H1 (cell line): ENCODE results near the gene POLR3G. TPM values are rescaled to one million over a fixed set of nuclear protein-coding genes. Genes with fewer than 3 reads are reported as not detected.

Experiments
- ATF2 ChIP-seq: IDR thresholded peaks from 2 replicates; pipeline ENCODE4 v1.6.1; 2012; ENCODE audit warnings: low read length, inconsistent platforms
- CTCF ChIP-seq, 3 experiments: IDR thresholded peaks; 1 replicate in 2 of 3; 2 replicates in 1 of 3; pipeline versions ENCODE4 v1.5.1 to v1.6.1; 2011; ENCODE audit warnings: low read length in 3 of 3, mild to moderate bottlenecking in 3 of 3, inconsistent platforms in 2 of 3, low read depth in 1 of 3, moderate library complexity in 1 of 3; ENCODE audit not compliant: insufficient read depth in 1 of 3; ENCODE audit errors: control extremely low read depth in 1 of 3
- EZH2 ChIP-seq: fragments of 200-600 bp; sonication (generic); IDR thresholded peaks from 2 replicates; pipeline ENCODE4 v1.7.1; 2012; ENCODE audit warnings: low read depth, mild to moderate bottlenecking, moderate library complexity, low read length, inconsistent platforms; ENCODE audit not compliant: severe bottlenecking
- NANOG ChIP-seq: IDR thresholded peaks from 2 replicates; pipeline ENCODE4 v1.6.1; 2011; ENCODE audit warnings: low read length, low read depth, mild to moderate bottlenecking, inconsistent platforms; ENCODE audit not compliant: insufficient read depth, poor library complexity, severe bottlenecking
- SP1 ChIP-seq: IDR thresholded peaks from 2 replicates; pipeline ENCODE4 v1.6.1; 2011; ENCODE audit warnings: low read depth, low read length
- YY1 ChIP-seq: IDR thresholded peaks from 2 replicates; pipeline ENCODE4 v1.6.1; 2011; ENCODE audit warnings: low read depth, mild to moderate bottlenecking, low read length
- polyA plus RNA-seq, 7 experiments: library from polyadenylated mRNA; depleted of rRNA in 3 of 7; stranded (reverse) in 5 of 7; unstranded in 2 of 7; fragments of >200 nt in 5 of 7; fragments of 200-250 nt in 2 of 7; gene quantifications; 1 replicate in 5 of 7; 2 replicates in 1 of 7; 4 replicates in 1 of 7; pipeline versions ENCODE4 v1.2.1 to v1.2.3, GENCODE V29; 2011 to 2013; ENCODE audit warnings: missing spikeins in 2 of 7, mixed read lengths in 2 of 7
- total RNA-seq: library from RNA; stranded (reverse); fragmentation: NEBNext Ultra II Directional; extraction: Animal tissue kit (Norgen Biotek cat#: 25700); gene quantifications from 2 replicates; pipeline ENCODE4 v1.2.1, GENCODE V29; 2021

POLR3G gene
- total and polyA plus RNA-seq, 2 of the 8 experiments (the other 6 are each of a cell fraction or from before 2014, with no cell fraction given), result 119 to 179 TPM

DNA sequence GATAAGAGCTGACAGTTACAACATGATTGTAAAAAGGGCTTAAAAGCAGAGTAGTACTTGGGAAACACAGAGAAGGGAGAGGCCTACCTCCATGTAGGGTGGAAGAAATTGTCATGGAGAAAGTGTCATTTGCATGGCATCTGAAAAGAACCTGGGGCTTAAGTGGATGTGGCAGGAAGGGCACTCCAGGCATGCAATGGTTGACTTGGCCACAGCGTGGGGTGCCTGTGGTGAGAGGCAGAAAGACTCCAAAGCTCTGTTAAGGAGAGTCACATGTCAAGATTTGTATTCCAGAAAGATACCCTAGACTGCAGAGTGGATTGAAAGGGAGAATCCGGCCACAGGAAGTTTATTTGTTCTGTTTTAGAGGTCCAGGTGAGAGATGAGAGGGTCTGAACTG, 2.4 kb downstream of the POLR3G start (continued):
- TF ChIP-seq ATF2, result peak; percentile 46; the same call in 1 of the 2 replicates
- peak in 2 of 3 experiments; percentile 12 to 24; a peak in 2 of 4 replicates for TF ChIP-seq CTCF (IDR thresholded peaks at IDR 0.05; ENCODE audit: control extremely low read depth in 1 of 3, insufficient read depth in 1 of 3, low read depth in 1 of 3, low read length in 3 of 3)
- no peak for TF ChIP-seq NANOG
- TF ChIP-seq EZH2, result no peak
- TF ChIP-seq YY1, result peak; percentile 68; the same call in 1 of the 2 replicates
- 0 out of 2 replicates have a peak, but pooled peaks have one; percentile 22 for TF ChIP-seq SP1
